ENCODE results near the gene SNX32. TPM values are rescaled to one million over a fixed set of nuclear protein-coding genes. Genes with fewer than 3 reads are reported as not detected.

Gene SNX32
- total and polyA plus RNA-seq, 2 of the 13 experiments (the other 11 are each of a cell fraction or from before 2014, with no cell fraction given) = 0.09 to 0.34 TPM

DNA sequence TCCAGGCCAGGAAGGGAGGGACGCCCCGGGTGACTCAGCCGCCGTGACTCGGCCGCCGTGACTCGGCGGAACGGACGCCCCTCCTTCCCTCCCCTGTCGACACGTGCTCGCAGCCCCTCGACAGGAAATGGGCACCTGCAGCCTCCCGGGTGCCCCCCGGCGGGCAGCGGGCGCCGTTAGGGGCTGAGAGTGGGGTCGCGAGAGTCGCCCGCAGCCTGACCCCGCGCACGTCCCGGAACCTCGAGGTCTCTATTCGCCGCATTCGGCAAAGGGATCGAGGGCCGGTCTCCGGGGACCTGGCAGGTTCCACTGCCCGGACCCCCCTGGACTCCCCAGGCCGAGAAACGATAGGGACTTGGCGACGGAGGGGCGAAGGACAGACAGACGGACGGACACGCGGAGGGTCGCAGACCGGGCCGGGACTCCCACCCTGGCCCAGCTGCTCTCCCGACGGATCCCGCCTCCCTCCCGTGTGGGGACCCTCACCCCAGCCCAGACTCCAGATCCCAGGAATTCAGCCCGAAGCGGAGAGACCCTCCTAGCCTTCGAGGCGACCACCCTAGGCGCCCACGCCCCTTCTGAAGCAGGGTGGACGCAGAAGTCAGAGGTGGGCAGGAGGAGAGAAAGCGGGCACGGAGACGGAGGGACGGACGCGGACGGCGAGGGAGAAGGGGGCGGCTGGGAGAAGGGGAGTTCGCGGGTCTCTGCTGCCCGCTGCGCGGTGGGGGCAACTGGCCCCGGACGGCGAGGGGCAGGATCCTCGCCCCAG, 65.8 kb downstream of the SNX32 start (continued):
- TF ChIP-seq, protein P1, sequence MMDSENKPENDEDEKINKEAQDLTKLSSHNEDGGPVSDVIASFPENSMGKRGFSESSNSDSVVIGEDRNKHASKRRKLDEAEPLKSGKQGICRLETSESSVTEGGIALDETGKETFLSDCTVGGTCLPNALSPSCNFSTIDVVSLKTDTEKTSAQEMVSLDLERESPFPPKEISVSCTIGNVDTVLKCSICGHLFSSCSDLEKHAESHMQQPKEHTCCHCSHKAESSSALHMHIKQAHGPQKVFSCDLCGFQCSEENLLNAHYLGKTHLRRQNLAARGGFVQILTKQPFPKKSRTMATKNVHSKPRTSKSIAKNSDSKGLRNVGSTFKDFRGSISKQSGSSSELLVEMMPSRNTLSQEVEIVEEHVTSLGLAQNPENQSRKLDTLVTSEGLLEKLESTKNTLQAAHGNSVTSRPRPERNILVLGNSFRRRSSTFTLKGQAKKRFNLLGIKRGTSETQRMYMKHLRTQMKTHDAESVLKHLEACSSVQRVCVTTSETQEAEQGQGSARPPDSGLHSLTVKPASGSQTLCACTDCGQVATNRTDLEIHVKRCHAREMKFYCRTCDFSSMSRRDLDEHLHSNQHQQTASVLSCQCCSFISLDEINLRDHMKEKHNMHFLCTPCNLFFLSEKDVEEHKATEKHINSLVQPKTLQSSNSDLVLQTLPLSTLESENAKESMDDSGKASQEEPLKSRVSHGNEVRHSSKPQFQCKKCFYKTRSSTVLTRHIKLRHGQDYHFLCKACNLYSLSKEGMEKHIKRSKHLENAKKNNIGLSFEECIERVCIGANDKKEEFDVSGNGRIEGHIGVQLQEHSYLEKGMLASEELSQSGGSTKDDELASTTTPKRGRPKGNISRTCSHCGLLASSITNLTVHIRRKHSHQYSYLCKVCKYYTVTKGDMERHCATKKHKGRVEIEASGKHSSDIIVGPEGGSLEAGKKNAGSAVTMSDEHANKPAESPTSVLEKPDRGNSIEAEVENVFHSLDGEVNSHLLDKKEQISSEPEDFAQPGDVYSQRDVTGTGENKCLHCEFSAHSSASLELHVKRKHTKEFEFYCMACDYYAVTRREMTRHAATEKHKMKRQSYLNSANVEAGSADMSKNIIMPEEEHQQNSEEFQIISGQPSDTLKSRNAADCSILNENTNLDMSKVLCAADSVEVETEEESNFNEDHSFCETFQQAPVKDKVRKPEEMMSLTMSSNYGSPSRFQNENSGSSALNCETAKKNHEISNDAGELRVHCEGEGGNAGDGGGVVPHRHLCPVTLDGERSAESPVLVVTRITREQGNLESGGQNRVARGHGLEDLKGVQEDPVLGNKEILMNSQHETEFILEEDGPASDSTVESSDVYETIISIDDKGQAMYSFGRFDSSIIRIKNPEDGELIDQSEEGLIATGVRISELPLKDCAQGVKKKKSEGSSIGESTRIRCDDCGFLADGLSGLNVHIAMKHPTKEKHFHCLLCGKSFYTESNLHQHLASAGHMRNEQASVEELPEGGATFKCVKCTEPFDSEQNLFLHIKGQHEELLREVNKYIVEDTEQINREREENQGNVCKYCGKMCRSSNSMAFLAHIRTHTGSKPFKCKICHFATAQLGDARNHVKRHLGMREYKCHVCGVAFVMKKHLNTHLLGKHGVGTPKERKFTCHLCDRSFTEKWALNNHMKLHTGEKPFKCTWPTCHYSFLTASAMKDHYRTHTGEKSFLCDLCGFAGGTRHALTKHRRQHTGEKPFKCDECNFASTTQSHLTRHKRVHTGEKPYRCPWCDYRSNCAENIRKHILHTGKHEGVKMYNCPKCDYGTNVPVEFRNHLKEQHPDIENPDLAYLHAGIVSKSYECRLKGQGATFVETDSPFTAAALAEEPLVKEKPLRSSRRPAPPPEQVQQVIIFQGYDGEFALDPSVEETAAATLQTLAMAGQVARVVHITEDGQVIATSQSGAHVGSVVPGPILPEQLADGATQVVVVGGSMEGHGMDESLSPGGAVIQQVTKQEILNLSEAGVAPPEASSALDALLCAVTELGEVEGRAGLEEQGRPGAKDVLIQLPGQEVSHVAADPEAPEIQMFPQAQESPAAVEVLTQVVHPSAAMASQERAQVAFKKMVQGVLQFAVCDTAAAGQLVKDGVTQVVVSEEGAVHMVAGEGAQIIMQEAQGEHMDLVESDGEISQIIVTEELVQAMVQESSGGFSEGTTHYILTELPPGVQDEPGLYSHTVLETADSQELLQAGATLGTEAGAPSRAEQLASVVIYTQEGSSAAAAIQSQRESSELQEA (CRISPR knock-in tag; IDR thresholded peaks at IDR 0.05; ENCODE audit: not compliant biosample characterization) = peak; percentile 59
- TF ChIP-seq, protein P2, sequence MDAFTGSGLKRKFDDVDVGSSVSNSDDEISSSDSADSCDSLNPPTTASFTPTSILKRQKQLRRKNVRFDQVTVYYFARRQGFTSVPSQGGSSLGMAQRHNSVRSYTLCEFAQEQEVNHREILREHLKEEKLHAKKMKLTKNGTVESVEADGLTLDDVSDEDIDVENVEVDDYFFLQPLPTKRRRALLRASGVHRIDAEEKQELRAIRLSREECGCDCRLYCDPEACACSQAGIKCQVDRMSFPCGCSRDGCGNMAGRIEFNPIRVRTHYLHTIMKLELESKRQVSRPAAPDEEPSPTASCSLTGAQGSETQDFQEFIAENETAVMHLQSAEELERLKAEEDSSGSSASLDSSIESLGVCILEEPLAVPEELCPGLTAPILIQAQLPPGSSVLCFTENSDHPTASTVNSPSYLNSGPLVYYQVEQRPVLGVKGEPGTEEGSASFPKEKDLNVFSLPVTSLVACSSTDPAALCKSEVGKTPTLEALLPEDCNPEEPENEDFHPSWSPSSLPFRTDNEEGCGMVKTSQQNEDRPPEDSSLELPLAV (CRISPR knock-in tag; conservative IDR thresholded peaks at IDR 0.05; ENCODE audit: low read depth) = no peak
- TF ChIP-seq ZNF335 (CRISPR knock-in tag; IDR thresholded peaks at IDR 0.05) (no peak), MLLT10 (CRISPR knock-in tag; IDR thresholded peaks at IDR 0.05) (no peak), KLF15 (CRISPR knock-in tag; IDR thresholded peaks at IDR 0.05; ENCODE audit: borderline replicate concordance) (no peak), MBNL3 (CRISPR knock-in tag; conservative IDR thresholded peaks at IDR 0.05) (no peak), HIVEP1 (CRISPR knock-in tag; IDR thresholded peaks at IDR 0.05) (peak; percentile 97; the same call in 1 of the 2 replicates), ZNF256 (CRISPR knock-in tag; conservative IDR thresholded peaks at IDR 0.05) (no peak), ZNF546 (CRISPR knock-in tag; conservative IDR thresholded peaks at IDR 0.05) (peak; percentile 10; the same call in 1 of the 2 replicates), ZNF382 (CRISPR knock-in tag; IDR thresholded peaks at IDR 0.05; ENCODE audit: borderline replicate concordance) (no peak), ZNF773 (CRISPR knock-in tag; IDR thresholded peaks at IDR 0.05; ENCODE audit: borderline replicate concordance) (peak; percentile 54; the same call in 1 of the 2 replicates), STAT5B (CRISPR knock-in tag; IDR thresholded peaks at IDR 0.05) (no peak), ZNF337 (CRISPR knock-in tag; IDR thresholded peaks at IDR 0.05; ENCODE audit: borderline replicate concordance, low read depth) (no peak), ZNF713 (CRISPR knock-in tag; IDR thresholded peaks at IDR 0.05) (no peak), DNMT3B (CRISPR knock-in tag; conservative IDR thresholded peaks at IDR 0.05) (peak; percentile 46; the same call in 1 of the 2 replicates), RXRA (CRISPR knock-in tag; IDR thresholded peaks at IDR 0.05) (peak; percentile 56; the same call in 1 of the 2 replicates)
- TF ChIP-seq, protein P3, sequence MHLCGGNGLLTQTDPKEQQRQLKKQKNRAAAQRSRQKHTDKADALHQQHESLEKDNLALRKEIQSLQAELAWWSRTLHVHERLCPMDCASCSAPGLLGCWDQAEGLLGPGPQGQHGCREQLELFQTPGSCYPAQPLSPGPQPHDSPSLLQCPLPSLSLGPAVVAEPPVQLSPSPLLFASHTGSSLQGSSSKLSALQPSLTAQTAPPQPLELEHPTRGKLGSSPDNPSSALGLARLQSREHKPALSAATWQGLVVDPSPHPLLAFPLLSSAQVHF (CRISPR knock-in tag; IDR thresholded peaks at IDR 0.05) = peak; percentile 69
- TF ChIP-seq, protein P4, sequence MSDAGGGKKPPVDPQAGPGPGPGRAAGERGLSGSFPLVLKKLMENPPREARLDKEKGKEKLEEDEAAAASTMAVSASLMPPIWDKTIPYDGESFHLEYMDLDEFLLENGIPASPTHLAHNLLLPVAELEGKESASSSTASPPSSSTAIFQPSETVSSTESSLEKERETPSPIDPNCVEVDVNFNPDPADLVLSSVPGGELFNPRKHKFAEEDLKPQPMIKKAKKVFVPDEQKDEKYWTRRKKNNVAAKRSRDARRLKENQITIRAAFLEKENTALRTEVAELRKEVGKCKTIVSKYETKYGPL (CRISPR knock-in tag; IDR thresholded peaks at IDR 0.05) = no peak
